NCI-H128 (cell line): ENCODE measurements around the gene DNAJC5G.
"Not testable (repeated sequence)": the region's sequence is repeated elsewhere in the genome, so short reads cannot be mapped to it uniquely, and the experiment has no call there.

Source experiments
- DNase-seq: peaks from one replicate; lab custom pipeline; 2025; ENCODE audit not compliant: unreplicated experiment; lab: John Stamatoyannopoulos, UW

Gene DNAJC5G

GRCh38 chr2:27251766-27252165, 23.5 kb upstream of the DNAJC5G start:
- no peak for DNase-seq

GRCh38 chr2:27255187-27255586, 20.0 kb upstream of the DNAJC5G start:
- no peak for DNase-seq

GRCh38 chr2:27255660-27256059, 19.6 kb upstream of the DNAJC5G start:
- no peak for DNase-seq

DNA sequence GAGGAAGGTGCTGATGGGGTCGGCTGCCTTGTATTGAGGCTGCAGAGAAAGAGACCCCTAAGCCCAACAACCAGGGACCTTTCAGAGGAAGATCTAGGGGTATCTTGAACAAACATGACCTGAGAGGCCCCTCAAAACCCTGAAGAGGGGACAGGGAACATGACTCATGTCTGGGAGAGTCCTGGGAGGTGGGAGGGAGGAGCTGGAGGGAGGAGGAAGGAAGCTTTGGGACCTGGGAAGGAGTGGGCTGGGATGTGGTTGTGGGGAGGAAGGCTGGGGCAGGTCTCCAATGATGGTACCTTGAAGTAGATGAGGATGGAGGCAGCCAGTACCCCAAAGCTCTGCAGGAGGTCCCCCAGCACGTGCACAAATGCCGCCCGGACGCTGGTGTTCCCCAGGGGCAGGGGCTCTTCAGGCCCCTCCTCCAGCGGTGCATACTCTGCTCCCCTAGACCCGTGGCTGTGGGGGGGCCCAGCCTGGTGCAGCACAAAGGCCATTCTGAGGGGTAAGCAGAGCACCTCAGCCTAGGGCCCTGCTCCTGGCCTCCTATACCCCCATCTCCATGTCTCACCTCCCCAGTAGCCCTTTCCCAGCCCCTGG, 18.3 kb upstream of the DNAJC5G start:
- DNase-seq = no peak

GRCh38 chr2:27258051-27258450, 17.2 kb upstream of the DNAJC5G start:
- DNase-seq = no peak

DNA sequence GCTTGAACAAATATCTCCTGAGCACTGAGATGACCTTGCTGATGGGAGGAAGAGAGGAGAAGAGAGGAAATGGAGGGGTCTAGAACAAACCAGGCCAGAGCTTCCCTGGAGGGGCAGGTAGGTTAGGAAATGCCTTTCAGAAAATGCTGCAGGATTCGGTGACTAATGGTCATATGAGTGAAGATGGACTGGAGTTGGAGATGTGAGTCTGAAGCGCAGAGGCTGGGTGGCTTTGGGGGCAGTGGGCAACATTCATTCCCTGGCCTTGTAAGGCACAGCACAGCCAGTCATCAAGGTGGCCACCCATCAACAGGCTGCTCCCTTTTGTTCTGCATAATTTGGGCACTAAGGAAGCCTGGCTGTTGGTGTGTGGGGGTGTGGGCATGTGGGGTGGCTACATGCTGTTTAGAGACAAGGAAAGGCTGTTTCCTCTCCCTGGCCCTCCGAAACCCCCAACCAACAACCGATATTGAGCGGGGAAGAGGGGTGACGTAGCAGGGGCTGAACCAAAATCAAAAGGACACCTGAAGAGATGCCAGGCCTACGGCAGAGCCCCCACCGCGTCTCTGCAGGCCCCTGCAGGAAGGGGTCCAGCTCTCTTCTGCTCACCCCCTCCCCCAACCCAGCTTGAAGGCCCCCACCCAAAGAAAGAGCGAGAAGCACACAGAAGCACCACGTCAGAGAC, 13.8 kb upstream of the DNAJC5G start:
- DNase-seq = no peak

DNA sequence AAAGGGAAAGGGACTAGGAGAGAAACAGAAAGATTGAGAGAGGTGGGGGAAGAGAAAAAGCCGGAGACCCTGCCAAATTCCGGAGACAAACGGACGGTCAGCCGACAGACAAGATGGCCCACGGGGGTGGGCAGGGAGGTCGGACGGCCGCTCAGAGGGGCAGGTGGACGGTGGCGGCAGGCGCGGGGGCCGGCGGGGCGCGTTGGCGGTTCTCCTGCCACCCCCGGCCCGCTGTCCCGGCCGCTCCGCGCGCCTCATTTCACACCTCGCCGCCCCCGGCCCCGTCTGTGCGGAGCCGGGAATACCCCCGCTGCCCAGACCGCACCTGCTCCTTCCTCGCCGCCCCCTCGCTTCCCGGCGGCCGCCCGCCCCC, 13.3 kb upstream of the DNAJC5G start:
- DNase-seq = no peak

GRCh38 chr2:27262379-27263286, 12.6 kb upstream of the DNAJC5G start, which contains the start of gene SLC30A3:
TSS of gene SLC30A3 (minus strand) at chr2:27263047. CDS start at chr2:27262906, 141 bp downstream.
- no peak for DNase-seq

- DNase-seq = no peak
Observed at GRCh38 chr2:27263287-27264252, 11.7 kb upstream of the DNAJC5G start.

DNA sequence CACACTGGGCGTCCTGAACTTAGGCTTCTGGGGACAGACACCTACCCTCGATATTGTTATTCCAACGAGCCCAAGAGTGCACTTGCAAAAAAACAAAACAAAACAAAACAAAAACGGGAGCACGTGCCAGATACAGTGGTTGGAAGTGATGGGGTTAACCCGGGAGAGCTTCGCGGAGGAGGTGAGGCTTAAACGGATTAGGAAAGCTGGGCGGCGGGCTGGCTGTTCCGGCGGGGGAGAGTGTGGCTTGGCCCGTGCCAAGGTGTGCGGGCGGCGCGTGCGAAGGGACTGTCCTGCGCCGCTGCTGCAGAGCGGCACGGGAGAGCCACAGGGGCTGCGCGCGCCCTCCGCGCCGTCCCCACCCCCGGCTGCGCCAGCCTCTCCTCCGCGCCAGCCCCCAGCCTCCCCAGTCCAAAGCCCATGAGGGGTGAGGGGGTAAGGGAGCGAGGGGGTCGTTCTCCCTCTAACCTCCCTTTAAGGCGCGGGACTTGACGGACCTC, 10.9 kb upstream of the DNAJC5G start:
- no peak for DNase-seq

DNA sequence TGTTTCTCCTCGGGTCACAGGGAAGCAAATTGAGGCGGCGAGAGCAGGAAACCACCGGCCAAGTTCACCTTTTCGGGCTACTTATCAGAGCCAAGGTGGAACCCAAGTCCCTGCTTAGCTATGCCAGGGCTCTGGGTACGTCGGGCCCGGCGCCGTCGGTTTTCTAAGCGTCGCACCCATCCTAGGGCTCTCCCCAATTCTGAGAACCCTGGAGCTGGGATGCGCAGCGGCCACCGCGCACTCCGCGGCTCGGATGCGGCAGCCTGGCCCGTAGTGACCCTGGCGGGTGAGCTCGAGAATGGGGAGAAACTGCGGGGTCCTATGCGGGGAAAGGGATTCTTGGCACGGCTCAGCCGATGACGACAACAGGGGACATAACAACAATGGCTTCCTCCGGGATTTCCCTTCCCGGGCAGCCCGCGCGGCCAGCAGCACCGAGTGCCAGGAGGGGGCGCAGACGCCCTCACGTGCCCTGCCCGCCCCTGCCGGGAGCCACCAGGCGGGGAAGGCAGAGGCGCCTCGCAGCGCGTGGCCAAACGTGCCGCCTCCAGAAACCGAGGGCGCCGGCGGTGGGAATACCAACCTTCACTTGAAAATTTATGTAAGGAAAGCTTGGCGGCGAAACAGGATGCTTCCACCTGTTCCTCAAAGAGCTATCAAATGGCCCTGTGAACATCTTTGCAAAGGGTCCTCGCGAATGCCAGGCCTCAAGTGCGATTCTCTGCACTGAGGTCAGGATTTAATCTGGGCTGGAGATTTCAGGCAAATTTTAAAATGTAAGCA, 10.3 kb upstream of the DNAJC5G start:
- peak; percentile 40 for DNase-seq

DNA sequence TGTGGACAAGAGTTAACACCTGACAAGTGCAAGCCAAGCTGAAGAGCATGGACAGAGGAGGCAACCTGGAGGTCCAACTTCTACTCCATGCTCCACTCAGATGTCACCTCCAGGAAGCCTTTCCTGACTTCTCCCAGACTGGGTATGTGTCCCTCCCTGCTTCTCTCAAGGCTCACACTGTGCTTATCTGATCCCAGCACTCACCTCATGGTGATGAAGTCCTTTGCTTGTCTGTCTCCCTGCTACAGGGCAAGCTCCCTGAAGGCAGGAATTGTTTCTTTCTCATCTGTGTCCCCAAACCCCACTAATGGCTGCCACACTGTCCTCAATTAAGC, 9.7 kb upstream of the DNAJC5G start:
- DNase-seq = no peak

GRCh38 chr2:27268296-27268695, 6.9 kb upstream of the DNAJC5G start:
- DNase-seq = not testable (repeated sequence)

GRCh38 chr2:27270131-27270530, 5.1 kb upstream of the DNAJC5G start:
- DNase-seq = no peak

- no peak for DNase-seq
Observed at GRCh38 chr2:27270670-27271069, 4.6 kb upstream of the DNAJC5G start.

- DNase-seq = no peak
Observed at GRCh38 chr2:27271631-27272340, 3.4 kb upstream of the DNAJC5G start.

- DNase-seq = not testable (repeated sequence)
Observed at GRCh38 chr2:27272537-27273522, 2.4 kb upstream of the DNAJC5G start.

- no peak for DNase-seq
Observed at GRCh38 chr2:27278010-27278409, 2.8 kb downstream of the DNAJC5G start.
